ENCODE measurements around the gene GPATCH2L.

The GPATCH2L gene

DNA sequence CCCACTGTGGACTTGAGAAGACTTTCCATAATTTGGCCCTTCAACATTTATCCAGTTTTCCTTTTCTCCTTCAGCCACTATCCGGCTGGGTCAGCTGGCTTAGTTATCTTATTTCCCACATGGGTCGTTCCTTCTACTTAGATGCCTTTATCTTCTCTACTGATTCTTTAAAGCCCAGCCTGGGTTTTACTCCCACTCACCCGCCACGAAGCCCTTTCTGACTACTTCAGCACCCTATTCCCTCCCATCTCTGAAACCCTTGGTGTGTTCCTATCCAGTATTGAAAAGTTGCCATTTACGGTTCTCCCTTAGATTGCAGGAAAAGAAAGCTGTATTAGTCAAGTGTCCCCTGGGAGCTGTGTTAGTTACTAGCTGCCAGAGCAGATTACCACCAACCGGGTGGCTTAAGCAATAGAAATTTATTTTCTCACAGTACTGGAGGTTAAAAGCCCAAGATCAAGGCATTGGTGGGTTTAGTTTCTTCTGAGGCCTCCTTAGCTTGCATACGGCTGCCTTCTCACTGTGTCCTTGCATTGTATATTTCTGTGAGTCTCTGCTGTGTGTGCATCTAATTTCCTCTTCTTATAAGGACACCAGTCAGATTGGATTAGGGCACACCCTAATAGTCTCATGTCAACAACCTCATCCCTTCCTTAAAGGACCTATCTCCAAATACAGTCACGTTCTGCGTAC, 105.5 kb downstream of the GPATCH2L start:
- Histone ChIP-seq H2AFZ (ENCODE audit: low read depth, low read length) (no peak overlapping the region), H3K4me3 (ENCODE audit: low read length) (no peak overlapping the region), H3K79me2 (ENCODE audit: low read length) (no peaks in the 10 kb centered on the region), H3K27me3 (ENCODE audit: low read depth, low read length) (no peaks in the 10 kb centered on the region), H3K36me3 (replicated peaks; ENCODE audit: low read depth, low read length) (no peaks in the 10 kb centered on the region), H3K4me1 (ENCODE audit: low read length) (no peaks in the 10 kb centered on the region), H4K20me1 (ENCODE audit: insufficient read depth, low read length) (no peaks in the 10 kb centered on the region), H3K4me2 (ENCODE audit: low read length) (no peak overlapping the region), H3K9ac (ENCODE audit: low read length) (no peak overlapping the region), H3K9me3 (ENCODE audit: insufficient read depth, low read length) (no peaks in the 10 kb centered on the region), H3K27ac (ENCODE audit: low read length) (no peak overlapping the region)
- TF ChIP-seq, protein P1, sequence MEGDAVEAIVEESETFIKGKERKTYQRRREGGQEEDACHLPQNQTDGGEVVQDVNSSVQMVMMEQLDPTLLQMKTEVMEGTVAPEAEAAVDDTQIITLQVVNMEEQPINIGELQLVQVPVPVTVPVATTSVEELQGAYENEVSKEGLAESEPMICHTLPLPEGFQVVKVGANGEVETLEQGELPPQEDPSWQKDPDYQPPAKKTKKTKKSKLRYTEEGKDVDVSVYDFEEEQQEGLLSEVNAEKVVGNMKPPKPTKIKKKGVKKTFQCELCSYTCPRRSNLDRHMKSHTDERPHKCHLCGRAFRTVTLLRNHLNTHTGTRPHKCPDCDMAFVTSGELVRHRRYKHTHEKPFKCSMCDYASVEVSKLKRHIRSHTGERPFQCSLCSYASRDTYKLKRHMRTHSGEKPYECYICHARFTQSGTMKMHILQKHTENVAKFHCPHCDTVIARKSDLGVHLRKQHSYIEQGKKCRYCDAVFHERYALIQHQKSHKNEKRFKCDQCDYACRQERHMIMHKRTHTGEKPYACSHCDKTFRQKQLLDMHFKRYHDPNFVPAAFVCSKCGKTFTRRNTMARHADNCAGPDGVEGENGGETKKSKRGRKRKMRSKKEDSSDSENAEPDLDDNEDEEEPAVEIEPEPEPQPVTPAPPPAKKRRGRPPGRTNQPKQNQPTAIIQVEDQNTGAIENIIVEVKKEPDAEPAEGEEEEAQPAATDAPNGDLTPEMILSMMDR (IDR thresholded peaks at IDR 0.05; ENCODE audit: low read depth, low read length), result no peak
- no peak for TF ChIP-seq EZH2phosphoT487 (IDR thresholded peaks at IDR 0.05; ENCODE audit: low read depth)

DNA sequence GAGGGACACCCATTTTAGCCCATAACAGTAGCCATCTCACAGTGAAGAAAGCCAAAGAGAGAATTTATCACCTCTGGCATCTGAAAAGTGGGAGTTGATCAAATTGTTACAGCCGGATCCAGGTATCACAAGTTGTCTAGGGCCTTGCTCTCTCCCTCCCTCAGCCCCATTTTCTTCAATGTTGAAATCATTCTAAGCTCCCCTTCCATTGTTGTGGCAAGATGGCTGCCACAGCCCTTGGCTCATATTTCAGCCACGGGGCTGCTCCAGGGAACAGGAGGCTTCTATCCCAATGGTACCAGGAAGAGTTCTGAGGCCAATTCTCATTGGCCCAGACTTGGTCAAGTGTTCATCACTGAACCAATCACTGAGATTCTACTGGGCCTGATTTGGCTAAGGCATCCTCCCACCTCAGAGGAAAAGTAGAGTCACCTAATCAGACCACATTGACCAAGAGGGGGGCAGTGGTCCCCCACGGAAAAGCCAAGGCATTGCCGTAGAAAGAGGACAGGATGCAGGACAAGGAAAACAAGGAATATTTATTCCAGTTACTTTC, 106.2 kb downstream of the GPATCH2L start:
- Histone ChIP-seq H3K9ac (ENCODE audit: low read length) (no peak overlapping the region), H3K4me1 (ENCODE audit: low read length) (no peaks in the 10 kb centered on the region), H3K79me2 (ENCODE audit: low read length) (no peaks in the 10 kb centered on the region), H2AFZ (ENCODE audit: low read depth, low read length) (no peak overlapping the region), H3K9me3 (ENCODE audit: insufficient read depth, low read length) (no peaks in the 10 kb centered on the region), H3K27ac (ENCODE audit: low read length) (no peak overlapping the region), H3K36me3 (replicated peaks; ENCODE audit: low read depth, low read length) (no peaks in the 10 kb centered on the region), H3K4me3 (ENCODE audit: low read length) (no peak overlapping the region), H3K4me2 (ENCODE audit: low read length) (no peak overlapping the region), H4K20me1 (ENCODE audit: insufficient read depth, low read length) (no peaks in the 10 kb centered on the region), H3K27me3 (ENCODE audit: low read depth, low read length) (no peaks in the 10 kb centered on the region)
- TF ChIP-seq, protein P1 (IDR thresholded peaks at IDR 0.05; ENCODE audit: low read depth, low read length), result no peak
- no peak for TF ChIP-seq EZH2phosphoT487 (IDR thresholded peaks at IDR 0.05; ENCODE audit: low read depth)

DNA sequence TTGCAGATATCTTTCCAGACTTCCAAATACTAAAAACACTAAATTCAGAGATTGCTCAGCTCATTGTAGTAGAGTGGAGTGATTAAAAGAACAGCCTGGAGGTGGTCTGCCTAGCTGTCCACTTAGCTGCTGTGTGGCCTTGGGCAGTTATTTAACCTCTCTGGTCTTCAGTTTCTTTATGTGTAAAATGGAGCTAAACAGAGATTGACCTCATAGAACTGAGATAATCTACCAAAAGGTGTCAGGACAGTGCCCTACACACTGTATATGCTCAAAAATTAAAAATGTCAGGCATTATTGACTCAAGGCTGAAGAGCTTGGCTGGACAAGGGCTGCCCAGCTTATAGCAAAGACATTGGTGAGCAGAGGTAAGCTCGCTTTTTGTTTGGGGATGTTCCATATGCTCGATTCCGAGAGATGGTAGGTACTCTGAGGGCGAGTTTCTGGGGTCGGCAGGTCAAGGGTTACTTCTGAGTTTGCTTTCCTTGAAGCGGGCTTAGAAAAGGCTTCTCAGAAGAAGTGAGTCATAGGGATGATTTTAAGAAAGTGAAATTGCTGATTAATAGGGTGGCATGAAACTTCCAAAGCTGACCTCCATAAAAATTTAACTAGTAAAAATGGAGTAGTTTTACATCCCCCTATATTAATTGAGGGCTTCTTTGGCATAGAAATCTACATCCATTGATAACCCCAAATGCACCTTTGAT, 107.5 kb downstream of the GPATCH2L start:
- no peaks in the 10 kb centered on the region for H3K4me1 ChIP-seq (ENCODE audit: low read length)
- H3K9ac ChIP-seq (ENCODE audit: low read length), result no peak overlapping the region
- H3K27ac ChIP-seq (ENCODE audit: low read length), result no peak overlapping the region
- H4K20me1 ChIP-seq (ENCODE audit: insufficient read depth, low read length), result no peaks in the 10 kb centered on the region
- H2AFZ ChIP-seq (ENCODE audit: low read depth, low read length), result no peak overlapping the region
- TF ChIP-seq EZH2phosphoT487 (IDR thresholded peaks at IDR 0.05; ENCODE audit: low read depth), result no peak
- TF ChIP-seq, protein P1 (IDR thresholded peaks at IDR 0.05; ENCODE audit: low read depth, low read length), result no peak
- no peak overlapping the region for H3K4me3 ChIP-seq (ENCODE audit: low read length)
- H3K79me2 ChIP-seq (ENCODE audit: low read length), result no peaks in the 10 kb centered on the region
- no peaks in the 10 kb centered on the region for H3K36me3 ChIP-seq (replicated peaks; ENCODE audit: low read depth, low read length)
- H3K4me2 ChIP-seq (ENCODE audit: low read length), result no peak overlapping the region
- H3K9me3 ChIP-seq (ENCODE audit: insufficient read depth, low read length), result no peaks in the 10 kb centered on the region
- no peaks in the 10 kb centered on the region for H3K27me3 ChIP-seq (ENCODE audit: low read depth, low read length)

DNA sequence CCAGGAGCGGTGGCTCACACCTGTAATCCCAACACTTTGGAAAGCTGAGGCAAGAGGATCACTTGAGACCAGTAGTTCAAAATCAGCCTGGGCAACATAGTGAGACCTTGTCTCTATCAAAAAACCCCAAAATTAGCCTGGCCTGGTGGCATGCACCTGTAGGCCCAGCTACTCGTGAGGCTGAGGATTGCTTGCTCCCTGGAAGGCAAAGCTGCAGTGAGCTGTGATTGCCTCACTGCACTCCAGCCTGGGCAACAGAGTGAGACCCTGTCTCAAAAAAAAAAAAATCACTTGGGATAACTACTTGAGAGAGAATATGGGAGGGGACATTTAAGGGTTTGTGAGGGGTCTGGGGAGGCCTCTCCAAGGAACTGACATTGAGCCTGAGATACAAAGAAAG, 109.0 kb downstream of the GPATCH2L start:
- no peaks in the 10 kb centered on the region for H4K20me1 ChIP-seq (ENCODE audit: insufficient read depth, low read length)
- no peak overlapping the region for H3K4me2 ChIP-seq (ENCODE audit: low read length)
- H3K9me3 ChIP-seq (ENCODE audit: insufficient read depth, low read length), result no peaks in the 10 kb centered on the region
- no peak overlapping the region for H3K27ac ChIP-seq (ENCODE audit: low read length)
- no peaks in the 10 kb centered on the region for H3K36me3 ChIP-seq (replicated peaks; ENCODE audit: low read depth, low read length)
- no peak overlapping the region for H3K4me3 ChIP-seq (ENCODE audit: low read length)
- no peaks in the 10 kb centered on the region for H3K27me3 ChIP-seq (ENCODE audit: low read depth, low read length)
- H3K4me1 ChIP-seq (ENCODE audit: low read length), result no peaks in the 10 kb centered on the region
- no peaks in the 10 kb centered on the region for H3K79me2 ChIP-seq (ENCODE audit: low read length)
- no peak for TF ChIP-seq EZH2phosphoT487 (IDR thresholded peaks at IDR 0.05; ENCODE audit: low read depth)
- TF ChIP-seq, protein P1 (IDR thresholded peaks at IDR 0.05; ENCODE audit: low read depth, low read length), result no peak
- H2AFZ ChIP-seq (ENCODE audit: low read depth, low read length), result no peak overlapping the region
- no peak overlapping the region for H3K9ac ChIP-seq (ENCODE audit: low read length)
